Calu3 (cell line): ENCODE data around the gene COL8A2. TPM values are rescaled to one million over a fixed set of nuclear protein-coding genes. Genes with fewer than 3 reads are reported as not detected.

Experiments
- BruUV-seq: library from RNA; stranded (reverse); fragments of 400-500 nt; replicated peaks from 2 replicates; lab custom pipeline; 2021; lab: Mats Ljungman, UMichigan
- CTCF ChIA-PET: fragments of 300-600 bp; sonication (Branson Sonifier 250); formaldehyde crosslinking; loops from one replicate; lab custom pipeline; 2022; ENCODE audit warnings: antibody characterized with exemption; lab: Charles Lee
- DNase-seq: peaks from one replicate; pipeline ENCODE4 v3.0.0; 2022
- H3K27ac Mint-ChIP-seq: one replicate; pipeline ENCODE4 v1.8.0; 2022; ENCODE audit warnings: mixed read lengths; ENCODE audit not compliant: unreplicated experiment
- H3K27me3 Mint-ChIP-seq: one replicate; pipeline ENCODE4 v1.8.0; 2022; ENCODE audit warnings: mixed read lengths; ENCODE audit not compliant: unreplicated experiment
- H3K36me3 Mint-ChIP-seq: one replicate; pipeline ENCODE4 v1.8.0; 2022; ENCODE audit warnings: mild to moderate bottlenecking, moderate library complexity, mixed read lengths; ENCODE audit not compliant: insufficient read depth, unreplicated experiment
- H3K4me1 Mint-ChIP-seq: one replicate; pipeline ENCODE4 v1.8.0; 2022; ENCODE audit warnings: mild to moderate bottlenecking, low read depth, mixed read lengths; ENCODE audit not compliant: unreplicated experiment
- H3K4me3 Mint-ChIP-seq: one replicate; pipeline ENCODE4 v1.8.0; 2022; ENCODE audit warnings: mild to moderate bottlenecking, low read depth, moderate library complexity, mixed read lengths; ENCODE audit not compliant: unreplicated experiment
- H3K9me3 Mint-ChIP-seq: one replicate; pipeline ENCODE4 v1.8.0; 2022; ENCODE audit warnings: low read depth, mixed read lengths; ENCODE audit not compliant: unreplicated experiment
- intact Hi-C: fragments of 100-400 bp; cut with micrococcal nuclease; formaldehyde crosslinking; loops from one replicate; pipeline ENCODE4 v1.10.0; 2022; ENCODE audit not compliant: unreplicated experiment
- total RNA-seq: library from RNA; stranded (reverse); gene quantifications from 2 replicates; pipeline ENCODE4 v1.2.3, GENCODE V29; 2022
- TF ChIP-seq, protein P1 (sequence below): fragments of 200-600 bp; IDR thresholded peaks from one replicate; pipeline ENCODE4 v1.8.0; 2022; ENCODE audit warnings: antibody characterized with exemption; ENCODE audit not compliant: unreplicated experiment

COL8A2 gene
- total RNA-seq, 1 experiment from 2014 or later, result not detected

DNA sequence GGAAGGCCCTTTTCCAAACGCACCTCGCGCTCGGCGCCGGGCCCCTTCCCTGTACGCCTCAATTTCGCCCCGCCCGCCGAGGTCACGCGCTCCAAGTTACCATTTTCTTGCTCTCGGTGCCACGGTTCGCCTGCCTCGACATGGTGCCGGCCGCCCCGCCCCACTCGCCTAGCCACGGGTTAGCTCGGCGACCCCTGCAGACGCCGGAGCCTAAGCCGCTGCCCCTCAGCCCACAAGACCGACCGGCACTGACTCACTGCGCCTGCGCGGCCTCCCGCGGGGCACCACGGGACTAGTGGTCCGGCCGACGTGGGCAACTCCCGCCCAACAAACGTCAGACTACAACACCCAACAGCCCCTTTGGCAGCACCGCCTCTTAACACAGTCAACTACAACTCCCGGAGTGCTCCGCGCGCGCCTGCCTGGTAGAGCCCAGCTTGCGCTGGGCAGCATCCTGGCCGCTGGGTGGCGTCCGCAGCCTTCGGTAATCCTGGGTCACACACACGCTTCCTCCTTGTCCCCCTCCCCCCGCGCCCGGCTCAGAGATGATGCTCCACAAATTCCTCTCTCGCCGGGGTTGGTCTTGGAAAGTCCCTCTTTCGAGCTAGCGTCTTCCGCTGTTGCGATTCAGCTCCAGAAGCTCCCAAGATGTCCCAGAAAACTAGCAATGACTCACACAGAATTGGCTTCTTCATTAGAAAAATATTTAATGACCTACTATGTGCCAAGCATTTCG is 24.4 kb upstream of the COL8A2 start, which contains the start of gene TRAPPC3:
TSS of gene TRAPPC3 (minus strand) at position 250 of the 736 bp plus-strand sequence. CDS start at position 142, 108 bp downstream.
- peak; percentile 99 for DNase-seq
- H3K27me3 Mint-ChIP-seq, result no peaks in the 10 kb centered on the region
- peak within 1 kb of the TSS; percentile 98 for H3K27ac Mint-ChIP-seq
- H3K9me3 Mint-ChIP-seq, result no peaks in the 10 kb centered on the region
- CTCF ChIA-PET, result interaction anchor here (0.5 to 3.9 kb wide), 16 partner anchors 12 to 315 kb away, joined by 3 to 50 read pairs (median 5); partner anchors contain the start of genes MRPS15 and THRAP3
- peaks cover 33% of the 10 kb centered on the region for H3K36me3 Mint-ChIP-seq
- intact Hi-C loops, result loop anchor here (1.0 to 5.0 kb wide), 2 partner anchors 39 to 138 kb away; no protein-coding TSS in a partner anchor
- TF ChIP-seq, protein P1, sequence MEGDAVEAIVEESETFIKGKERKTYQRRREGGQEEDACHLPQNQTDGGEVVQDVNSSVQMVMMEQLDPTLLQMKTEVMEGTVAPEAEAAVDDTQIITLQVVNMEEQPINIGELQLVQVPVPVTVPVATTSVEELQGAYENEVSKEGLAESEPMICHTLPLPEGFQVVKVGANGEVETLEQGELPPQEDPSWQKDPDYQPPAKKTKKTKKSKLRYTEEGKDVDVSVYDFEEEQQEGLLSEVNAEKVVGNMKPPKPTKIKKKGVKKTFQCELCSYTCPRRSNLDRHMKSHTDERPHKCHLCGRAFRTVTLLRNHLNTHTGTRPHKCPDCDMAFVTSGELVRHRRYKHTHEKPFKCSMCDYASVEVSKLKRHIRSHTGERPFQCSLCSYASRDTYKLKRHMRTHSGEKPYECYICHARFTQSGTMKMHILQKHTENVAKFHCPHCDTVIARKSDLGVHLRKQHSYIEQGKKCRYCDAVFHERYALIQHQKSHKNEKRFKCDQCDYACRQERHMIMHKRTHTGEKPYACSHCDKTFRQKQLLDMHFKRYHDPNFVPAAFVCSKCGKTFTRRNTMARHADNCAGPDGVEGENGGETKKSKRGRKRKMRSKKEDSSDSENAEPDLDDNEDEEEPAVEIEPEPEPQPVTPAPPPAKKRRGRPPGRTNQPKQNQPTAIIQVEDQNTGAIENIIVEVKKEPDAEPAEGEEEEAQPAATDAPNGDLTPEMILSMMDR, result peak; percentile 79
- H3K4me3 Mint-ChIP-seq, result peak within 1 kb of the TSS; percentile 100
- no TSS peak for BruUV-seq
- H3K4me1 Mint-ChIP-seq, result peaks cover 22% of the 10 kb centered on the region

DNA sequence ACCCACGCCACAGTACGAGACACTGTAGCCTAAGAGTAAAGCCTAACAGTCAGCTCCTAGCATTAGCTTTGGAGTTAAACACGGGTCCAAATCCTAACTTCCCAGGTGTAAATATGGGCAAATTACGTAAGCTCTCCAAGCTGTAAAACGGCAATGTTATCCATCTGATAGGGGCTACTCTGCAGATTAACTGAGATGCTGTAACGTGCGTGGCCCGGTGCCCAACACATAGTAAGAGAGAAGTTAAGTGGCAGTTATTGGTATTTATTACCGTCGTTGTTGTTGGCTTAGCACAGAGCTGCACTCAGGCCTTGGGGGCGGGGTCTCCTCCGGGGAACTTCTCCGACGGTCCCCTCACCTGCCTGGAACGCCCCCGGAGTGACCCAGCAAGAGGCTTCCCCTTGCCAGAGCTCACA is 23.8 kb upstream of the COL8A2 start:
- intact Hi-C loops, result loop anchor here (1.0 to 5.0 kb wide), 2 partner anchors 39 to 138 kb away; no protein-coding TSS in a partner anchor
- peaks cover 34% of the 10 kb centered on the region for H3K36me3 Mint-ChIP-seq
- peak overlapping the region; percentile 98 for H3K27ac Mint-ChIP-seq
- TF ChIP-seq, protein P1, result no peak
- no peaks in the 10 kb centered on the region for H3K9me3 Mint-ChIP-seq
- CTCF ChIA-PET, result interaction anchor here (0.6 to 3.9 kb wide), 12 partner anchors 12 to 194 kb away, joined by 3 to 50 read pairs (median 5); partner anchors contain the start of gene THRAP3
- peaks cover 22% of the 10 kb centered on the region for H3K4me1 Mint-ChIP-seq
- H3K4me3 Mint-ChIP-seq, result peak overlapping the region; percentile 100
- no peak for DNase-seq
- no TSS peak for BruUV-seq
- H3K27me3 Mint-ChIP-seq, result no peaks in the 10 kb centered on the region

DNA sequence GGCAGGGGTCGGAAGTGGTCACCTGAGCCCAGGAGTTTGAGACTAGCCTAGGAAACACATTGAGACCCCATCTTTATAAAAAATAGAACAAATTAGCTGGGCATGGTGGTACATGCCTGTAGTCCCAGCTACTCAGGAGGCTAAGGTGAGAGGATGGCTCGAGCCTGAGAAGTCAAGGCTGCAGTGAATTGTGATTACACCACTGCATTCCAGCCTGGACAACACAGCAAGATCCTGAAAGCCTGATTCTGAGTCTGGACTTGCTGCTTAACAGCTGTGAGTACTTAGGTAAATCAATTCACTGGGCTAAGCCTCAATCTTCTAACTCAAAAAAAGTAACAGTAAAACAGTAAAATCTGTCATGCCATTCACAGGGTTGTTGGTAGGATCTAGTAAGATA is 19.4 kb upstream of the COL8A2 start:
- TF ChIP-seq, protein P1, result no peak
- intact Hi-C loops, result no loop called here
- CTCF ChIA-PET, result interaction anchor here (1.2 kb wide), 1 partner anchor 9 kb away, joined by 3 read pairs; no protein-coding TSS in a partner anchor
- DNase-seq, result no peak
- no TSS peak for BruUV-seq
- Mint-ChIP-seq H3K36me3 (peaks cover 46% of the 10 kb centered on the region), H3K27me3 (no peaks in the 10 kb centered on the region), H3K9me3 (no peaks in the 10 kb centered on the region), H3K4me3 (no peak overlapping the region), H3K4me1 (peaks cover 8% of the 10 kb centered on the region), H3K27ac (no peak overlapping the region)

DNA sequence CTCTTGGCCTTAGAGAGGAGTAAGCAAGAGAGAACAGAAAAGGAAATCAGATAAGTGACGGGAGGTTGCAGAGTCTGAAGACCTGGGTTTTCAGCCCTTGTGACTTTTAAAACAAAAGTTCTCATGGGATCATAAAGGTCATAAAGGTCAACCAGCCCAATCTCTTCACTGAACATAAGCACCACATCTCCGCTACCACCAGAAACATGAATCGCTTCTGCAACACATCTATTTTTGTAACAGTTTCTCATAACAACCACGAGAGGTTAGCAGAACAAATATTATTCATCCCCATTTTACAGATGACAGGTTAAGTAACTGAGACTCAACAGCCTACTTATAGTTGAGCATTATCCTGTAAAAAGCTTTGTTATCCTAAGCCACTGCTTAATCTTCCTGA is 18.4 kb upstream of the COL8A2 start:
- H3K4me3 Mint-ChIP-seq, result no peak overlapping the region
- BruUV-seq, result no TSS peak
- intact Hi-C loops, result no loop called here
- TF ChIP-seq, protein P1, result no peak
- no peaks in the 10 kb centered on the region for H3K27me3 Mint-ChIP-seq
- H3K27ac Mint-ChIP-seq, result no peak overlapping the region
- peaks cover 45% of the 10 kb centered on the region for H3K36me3 Mint-ChIP-seq
- DNase-seq, result no peak
- CTCF ChIA-PET, result no interaction called here
- peaks cover 8% of the 10 kb centered on the region for H3K4me1 Mint-ChIP-seq
- H3K9me3 Mint-ChIP-seq, result no peaks in the 10 kb centered on the region
